DND-41 (cell line): ENCODE measurements around the gene OR4N5.

Experiments
- ATAC-seq: fragments of 200-7000 bp; cut with Tn5 transposase; 3 replicates; pipeline ENCODE4 v1.9.1; 2021; ENCODE audit warnings: low read depth; ENCODE audit not compliant: insufficient read depth
- DNase-seq: peaks from one replicate; pipeline ENCODE4 v3.0.0-alpha.2; 2020
- H2AFZ ChIP-seq: 2 replicates; pipeline ENCODE4 v1.6.0; 2012; ENCODE audit warnings: low read depth, low read length
- H3K27ac ChIP-seq: 2 replicates; pipeline ENCODE4 v1.5.1; 2012; ENCODE audit warnings: low read length, inconsistent platforms
- H3K27me3 ChIP-seq: fragments of 200-600 bp; sonication (generic); 2 replicates; pipeline ENCODE4 v1.6.0; 2012; ENCODE audit warnings: low read length, mild to moderate bottlenecking, inconsistent platforms; ENCODE audit not compliant: insufficient read depth, poor library complexity
- H3K36me3 ChIP-seq: 2 replicates; pipeline ENCODE4 v1.5.1; 2012; ENCODE audit warnings: low read length, inconsistent platforms; ENCODE audit not compliant: insufficient read depth
- H3K4me1 ChIP-seq: 2 replicates; pipeline ENCODE4 v1.5.1; 2012; ENCODE audit warnings: mild to moderate bottlenecking, low read length; ENCODE audit not compliant: insufficient read depth
- H3K4me2 ChIP-seq: 2 replicates; pipeline ENCODE4 v1.6.0; 2012; ENCODE audit warnings: mild to moderate bottlenecking, moderate library complexity, low read length, inconsistent platforms; ENCODE audit not compliant: insufficient read depth
- H3K4me3 ChIP-seq, 2 experiments: fragments of 200-600 bp in 1 of 2; shearing (Covaris generic) in 1 of 2; 2 replicates each; pipeline ENCODE4 v1.5.1; 2012 to 2016; ENCODE audit warnings: inconsistent platforms in 2 of 2, low read length in 2 of 2, mild to moderate bottlenecking in 2 of 2, low read depth in 1 of 2, moderate library complexity in 1 of 2
- H3K79me2 ChIP-seq: 2 replicates; pipeline ENCODE4 v1.6.0; 2012; ENCODE audit warnings: low read length, inconsistent platforms; ENCODE audit not compliant: insufficient read depth
- H3K9ac ChIP-seq: 2 replicates; pipeline ENCODE4 v1.6.0; 2012; ENCODE audit warnings: low read depth, mild to moderate bottlenecking, inconsistent platforms, low read length, moderate library complexity
- H3K9me3 ChIP-seq: 2 replicates; pipeline ENCODE4 v1.5.1; 2012; ENCODE audit warnings: low read length, moderate library complexity, mild to moderate bottlenecking, inconsistent platforms; ENCODE audit not compliant: insufficient read depth, severe bottlenecking
- H4K20me1 ChIP-seq: 2 replicates; pipeline ENCODE4 v1.6.0; 2012; ENCODE audit warnings: low read length; ENCODE audit not compliant: insufficient read depth
- EZH2 ChIP-seq: IDR thresholded peaks from 3 replicates; pipeline ENCODE4 v1.6.1; 2012; ENCODE audit warnings: borderline replicate concordance, low read depth, mild to moderate bottlenecking, moderate library complexity, low read length, inconsistent platforms; ENCODE audit not compliant: severe bottlenecking
- TF ChIP-seq, protein P1 (sequence below): IDR thresholded peaks from 2 replicates; pipeline ENCODE4 v1.5.1; 2012; ENCODE audit warnings: borderline replicate concordance, low read length, moderate library complexity, mild to moderate bottlenecking; ENCODE audit not compliant: poor library complexity, severe bottlenecking; ENCODE audit errors: extremely low read depth

The OR4N5 gene

DNA sequence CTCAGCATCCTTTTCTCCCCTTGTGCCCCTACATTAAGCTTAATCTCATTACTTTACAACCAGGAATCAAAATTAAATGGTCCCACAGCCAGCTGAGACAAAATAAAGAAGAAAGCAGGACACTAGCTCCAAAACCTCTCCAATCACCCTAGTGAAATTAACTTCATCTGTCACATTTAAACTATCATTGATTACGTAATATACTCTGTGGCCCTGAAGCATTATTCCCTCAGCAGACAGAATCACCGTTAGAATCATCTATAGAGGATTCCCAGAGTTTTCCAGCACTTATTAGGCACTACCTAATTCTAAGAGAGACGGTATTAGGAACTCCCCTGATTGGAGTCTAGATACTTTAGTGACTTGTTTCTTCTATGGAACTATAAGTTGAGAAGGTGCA, 28.2 kb upstream of the OR4N5 start, which contains the start of gene OR4K17:
Gene OR4K17 (plus strand): TSS at position 302 of the 400 bp plus-strand sequence. CDS start 6,761 bp downstream, outside the sequence.
- no peak within 1 kb of the TSS for H3K27ac ChIP-seq
- DNase-seq (no peak), ATAC-seq (no peak)
- no peaks in the 10 kb centered on the region for H3K79me2 ChIP-seq
- H3K36me3 ChIP-seq, result no peaks in the 10 kb centered on the region
- no peak within 1 kb of the TSS for H2AFZ ChIP-seq
- H3K4me3 ChIP-seq, result no peak within 1 kb of the TSS
- H3K4me2 ChIP-seq, result no peak within 1 kb of the TSS
- H3K4me1 ChIP-seq, result no peaks in the 10 kb centered on the region
- no peak within 1 kb of the TSS for H3K9ac ChIP-seq
- no peaks in the 10 kb centered on the region for H3K9me3 ChIP-seq
- TF ChIP-seq, protein P1, sequence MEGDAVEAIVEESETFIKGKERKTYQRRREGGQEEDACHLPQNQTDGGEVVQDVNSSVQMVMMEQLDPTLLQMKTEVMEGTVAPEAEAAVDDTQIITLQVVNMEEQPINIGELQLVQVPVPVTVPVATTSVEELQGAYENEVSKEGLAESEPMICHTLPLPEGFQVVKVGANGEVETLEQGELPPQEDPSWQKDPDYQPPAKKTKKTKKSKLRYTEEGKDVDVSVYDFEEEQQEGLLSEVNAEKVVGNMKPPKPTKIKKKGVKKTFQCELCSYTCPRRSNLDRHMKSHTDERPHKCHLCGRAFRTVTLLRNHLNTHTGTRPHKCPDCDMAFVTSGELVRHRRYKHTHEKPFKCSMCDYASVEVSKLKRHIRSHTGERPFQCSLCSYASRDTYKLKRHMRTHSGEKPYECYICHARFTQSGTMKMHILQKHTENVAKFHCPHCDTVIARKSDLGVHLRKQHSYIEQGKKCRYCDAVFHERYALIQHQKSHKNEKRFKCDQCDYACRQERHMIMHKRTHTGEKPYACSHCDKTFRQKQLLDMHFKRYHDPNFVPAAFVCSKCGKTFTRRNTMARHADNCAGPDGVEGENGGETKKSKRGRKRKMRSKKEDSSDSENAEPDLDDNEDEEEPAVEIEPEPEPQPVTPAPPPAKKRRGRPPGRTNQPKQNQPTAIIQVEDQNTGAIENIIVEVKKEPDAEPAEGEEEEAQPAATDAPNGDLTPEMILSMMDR, result no peak
- TF ChIP-seq EZH2, result no peak
- H3K27me3 ChIP-seq, result no peaks in the 10 kb centered on the region
- no peaks in the 10 kb centered on the region for H4K20me1 ChIP-seq

DNA sequence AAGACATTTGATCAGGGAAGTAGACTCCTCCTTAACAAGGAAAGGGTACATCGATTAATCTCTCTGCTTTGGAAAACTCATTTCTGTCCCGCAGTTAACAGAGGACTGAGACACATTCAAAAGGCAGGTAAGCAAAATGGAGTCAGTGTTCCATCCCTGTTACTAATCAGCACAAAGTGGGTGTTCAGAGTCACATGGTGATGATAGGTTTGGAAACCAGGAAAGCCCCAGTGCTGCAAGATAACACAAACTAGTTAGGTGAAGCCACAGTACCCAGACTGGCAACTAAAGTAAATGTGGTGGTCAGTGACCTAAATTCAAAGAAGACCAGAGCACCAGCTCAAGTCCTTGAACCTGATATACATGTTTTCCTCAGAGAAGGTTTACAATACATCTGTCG, 26.3 kb upstream of the OR4N5 start:
- H3K36me3 ChIP-seq, result no peaks in the 10 kb centered on the region
- H3K4me2 ChIP-seq, result no peak overlapping the region
- TF ChIP-seq, protein P1, result no peak
- no peak for TF ChIP-seq EZH2
- H3K27me3 ChIP-seq, result no peaks in the 10 kb centered on the region
- no peak overlapping the region for H3K27ac ChIP-seq
- H3K4me3 ChIP-seq, result no peak overlapping the region
- no peak for DNase-seq
- H3K9ac ChIP-seq, result no peak overlapping the region
- H3K4me1 ChIP-seq, result no peaks in the 10 kb centered on the region
- H3K79me2 ChIP-seq, result no peaks in the 10 kb centered on the region
- H4K20me1 ChIP-seq, result no peaks in the 10 kb centered on the region
- no peak overlapping the region for H2AFZ ChIP-seq
- no peak for ATAC-seq
- no peaks in the 10 kb centered on the region for H3K9me3 ChIP-seq

DNA sequence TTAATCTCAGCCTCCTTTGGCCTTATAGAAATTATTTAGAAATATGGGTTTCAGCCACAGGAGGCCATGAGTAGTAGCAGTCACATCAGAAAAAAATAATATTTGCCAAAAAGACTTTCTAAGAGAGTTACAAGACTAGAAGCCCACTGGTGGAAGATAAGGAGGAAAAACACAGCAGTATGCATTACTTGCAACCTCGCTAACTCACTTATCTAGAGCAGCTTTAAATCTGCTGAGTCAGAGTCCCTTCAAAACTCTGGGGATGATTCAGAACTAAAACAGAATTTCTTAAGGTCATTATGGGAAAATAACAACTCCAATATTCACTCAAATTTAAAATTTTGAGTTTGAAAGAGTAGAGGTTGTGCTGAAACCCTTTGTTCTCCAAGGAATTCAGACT, 21.9 kb upstream of the OR4N5 start:
- no peak overlapping the region for H2AFZ ChIP-seq
- no peaks in the 10 kb centered on the region for H3K4me1 ChIP-seq
- peaks cover 10% of the 10 kb centered on the region for H3K9me3 ChIP-seq
- H3K79me2 ChIP-seq, result no peaks in the 10 kb centered on the region
- H3K4me3 ChIP-seq, result no peak overlapping the region
- no peaks in the 10 kb centered on the region for H3K27me3 ChIP-seq
- DNase-seq (no peak), ATAC-seq (no peak)
- H3K36me3 ChIP-seq, result no peaks in the 10 kb centered on the region
- no peak for TF ChIP-seq EZH2
- TF ChIP-seq, protein P1, result no peak
- no peak overlapping the region for H3K9ac ChIP-seq
- no peaks in the 10 kb centered on the region for H4K20me1 ChIP-seq
- H3K4me2 ChIP-seq, result no peak overlapping the region
- H3K27ac ChIP-seq, result no peak overlapping the region

DNA sequence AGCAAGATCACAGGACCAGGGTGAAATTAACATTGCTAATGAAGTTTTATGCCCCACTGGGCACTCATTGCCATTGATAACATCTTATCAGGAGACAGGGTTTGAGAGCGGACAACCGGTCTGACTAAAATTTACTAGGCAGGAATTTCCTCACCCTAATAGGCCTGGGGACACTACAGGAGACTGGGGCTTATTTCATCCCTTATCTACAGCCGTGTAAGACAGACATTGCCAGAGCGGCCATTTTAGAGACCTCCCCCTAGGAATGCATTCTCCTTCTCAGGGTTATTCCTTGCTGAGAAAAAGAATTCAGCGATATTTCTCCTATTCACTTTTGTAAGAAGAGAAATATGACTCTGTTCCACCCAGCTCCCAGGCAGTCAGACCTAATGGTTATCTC, 19.8 kb upstream of the OR4N5 start:
- Histone ChIP-seq H3K9ac (no peak overlapping the region), H3K4me3 (no peak overlapping the region), H2AFZ (no peak overlapping the region), H3K9me3 (peaks cover 10% of the 10 kb centered on the region), H3K27me3 (no peaks in the 10 kb centered on the region), H3K4me1 (no peaks in the 10 kb centered on the region), H3K27ac (no peak overlapping the region), H3K36me3 (no peaks in the 10 kb centered on the region), H4K20me1 (no peaks in the 10 kb centered on the region), H3K4me2 (no peak overlapping the region), H3K79me2 (no peaks in the 10 kb centered on the region)
- DNase-seq, result peak; percentile 6
- no peak for ATAC-seq
- no peak for TF ChIP-seq EZH2
- TF ChIP-seq, protein P1, result no peak
